Loucy (cell line): ENCODE data around the gene JPT2.

ENCODE experiments used
- CTCF ChIP-seq: fragments of 200-600 bp; sonication (generic); conservative IDR thresholded peaks from 2 replicates; pipeline ENCODE4 v1.5.1; 2014; ENCODE audit warnings: mild to moderate bottlenecking, antibody characterized with exemption, low read length
- EZH2phosphoT487 ChIP-seq: fragments of 200-600 bp; IDR thresholded peaks from 2 replicates; pipeline ENCODE4 v1.6.1; 2018; ENCODE audit warnings: antibody characterized with exemption, mild to moderate bottlenecking, moderate library complexity, borderline replicate concordance

GRCh38 chr16:1638757-1639156 lies 39.3 kb upstream of the JPT2 start:
- no peak for TF ChIP-seq CTCF
- TF ChIP-seq EZH2phosphoT487, result no peak
